ENCODE measurements around the gene MSANTD7. TPM values are rescaled to one million over a fixed set of nuclear protein-coding genes. Genes with fewer than 3 reads are reported as not detected.

The MSANTD7 gene, protein sequence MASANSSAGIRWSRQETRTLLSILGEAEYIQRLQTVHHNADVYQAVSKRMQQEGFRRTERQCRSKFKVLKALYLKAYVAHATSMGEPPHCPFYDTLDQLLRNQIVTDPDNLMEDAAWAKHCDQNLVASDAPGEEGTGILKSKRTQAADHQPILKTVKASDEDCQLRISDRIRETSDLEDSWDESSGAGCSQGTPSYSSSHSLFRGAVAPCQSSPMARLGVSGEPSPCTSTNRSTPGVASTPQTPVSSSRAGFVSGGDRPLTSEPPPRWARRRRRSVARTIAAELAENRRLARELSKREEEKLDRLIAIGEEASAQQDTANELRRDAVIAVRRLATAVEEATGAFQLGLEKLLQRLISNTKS
- total RNA-seq, result 6.3 and 8.2 TPM in 2 replicates

DNA sequence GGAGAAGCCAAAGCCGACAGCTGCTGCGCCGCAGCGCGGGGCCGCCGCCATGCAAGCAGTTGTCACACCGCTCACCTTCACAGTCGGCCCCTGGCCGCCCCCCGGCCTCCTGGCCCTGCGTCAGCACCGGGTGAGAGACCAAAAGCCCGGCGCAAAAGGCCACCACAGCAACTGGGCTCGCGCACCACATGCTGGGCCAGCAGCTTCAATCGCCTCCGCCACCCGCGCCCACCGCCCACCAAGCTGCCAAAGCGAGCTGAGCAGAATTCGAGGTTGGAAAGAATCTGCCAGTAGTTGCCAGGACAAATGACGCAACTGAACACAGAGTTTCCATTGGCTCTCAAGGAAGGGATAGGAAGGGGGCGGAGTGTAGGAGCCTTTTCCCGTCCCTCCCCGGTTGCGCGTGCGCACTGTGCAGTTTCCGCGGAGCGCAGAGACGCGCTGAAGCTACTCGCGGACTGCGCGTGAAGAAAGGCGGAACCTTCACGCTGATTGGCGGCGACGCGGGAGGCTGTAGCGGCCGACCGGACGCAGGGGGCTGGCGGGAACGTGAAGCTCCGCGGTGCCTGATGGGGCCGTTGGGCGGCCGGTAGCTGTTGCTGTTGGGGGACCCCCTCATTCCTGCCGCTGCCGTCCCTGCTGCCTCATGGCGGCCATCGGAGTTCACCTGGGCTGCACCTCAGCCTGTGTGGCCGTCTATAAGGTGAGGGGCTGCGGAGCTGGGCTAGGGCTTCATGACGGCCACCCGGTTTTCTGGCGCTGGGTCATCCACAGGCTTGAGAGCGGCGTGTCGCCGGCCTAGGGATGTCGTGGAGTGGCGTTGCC, at the start of gene MSANTD7, which contains the start of the genes CDNF and HSPA14:
Gene MSANTD7, plus strand, starts transcription at position 550 of the 825 bp plus-strand sequence. CDS start 3,979 bp downstream, outside the sequence.
Gene CDNF, minus strand, starts transcription at position 281 of the 825 bp plus-strand sequence. Its CDS starts 91 bp downstream, at position 190.
Gene HSPA14, plus strand, starts transcription at position 550 of the 825 bp plus-strand sequence. Its CDS starts 97 bp downstream, at position 647.

DNA sequence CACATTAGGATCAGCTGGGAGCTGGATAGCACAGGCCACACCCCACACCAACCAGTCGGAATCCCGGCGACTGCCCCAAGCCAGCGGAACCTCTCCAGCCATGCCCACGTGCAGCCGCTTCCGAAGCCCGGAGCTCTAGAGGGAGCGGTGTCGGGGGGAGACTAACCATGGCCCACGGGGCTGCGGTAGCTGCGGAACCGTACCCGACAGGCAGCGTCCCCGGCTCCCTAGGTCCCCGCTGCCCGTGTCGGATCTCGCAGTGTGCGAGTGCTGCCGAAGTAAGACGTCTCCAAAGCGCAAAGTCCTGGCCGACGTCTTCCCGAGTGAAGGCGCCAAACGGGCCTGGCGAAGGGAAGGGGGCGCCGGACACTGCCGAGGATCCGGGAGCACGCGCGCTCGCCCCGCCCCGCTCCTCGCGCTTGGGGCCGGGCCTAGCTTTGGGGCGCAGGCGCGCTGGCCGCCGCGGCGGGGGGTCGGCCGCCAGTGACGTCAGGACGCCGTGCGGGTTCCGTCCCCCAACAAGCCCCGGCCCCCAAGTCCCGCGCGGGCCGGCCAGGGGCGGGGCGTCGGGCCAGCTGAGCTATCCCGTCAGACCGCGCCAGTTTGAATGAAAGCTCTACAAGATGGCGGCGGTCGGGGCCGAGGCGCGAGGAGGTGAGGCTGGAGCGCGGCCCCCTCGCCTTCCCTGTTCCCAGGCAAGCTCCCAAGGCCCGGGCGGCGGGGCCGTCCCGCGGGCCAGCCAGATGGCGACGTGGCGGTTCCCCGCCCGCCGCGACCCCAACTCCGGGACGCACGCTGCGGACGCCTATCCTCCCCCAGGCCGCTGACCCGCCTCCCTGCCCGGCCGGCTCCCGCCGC, 40.4 kb downstream of the MSANTD7 start, which contains the start of gene SUV39H2:
Gene SUV39H2, plus strand, starts transcription at position 601 of the 858 bp plus-strand sequence. Its CDS starts 23 bp downstream, at position 624.

Other genes with a start within 250 kb of the MSANTD7 start
- 7.2 and 9.6 TPM in 2 replicates for gene FAM107B, start 63.4 kb upstream of the MSANTD7 start, total RNA-seq
- 0.86 and 3.0 TPM in 2 replicates for gene CDNF, start 269 bp upstream of the MSANTD7 start, total RNA-seq
- 11.2 and 12.1 TPM in 2 replicates for gene HSPA14, start within 50 bp of the MSANTD7 start, total RNA-seq
- gene SUV39H2, start 40.6 kb downstream of the MSANTD7 start, total RNA-seq, result 9.6 and 14.4 TPM in 2 replicates
- gene DCLRE1C, start 115.8 kb downstream of the MSANTD7 start, total RNA-seq, result 5.5 and 5.8 TPM in 2 replicates
- not detected in 2 replicates for gene MEIG1, start 121.1 kb downstream of the MSANTD7 start, total RNA-seq
- gene OLAH, start 205.6 kb downstream of the MSANTD7 start, total RNA-seq, result not detected in 2 replicates

Measured in myometrial cell (primary cell).